Measurements from ENCODE around the gene OR2AE1. TPM values are rescaled to one million over a fixed set of nuclear protein-coding genes. Genes with fewer than 3 reads are reported as not detected.
"Not testable (repeated sequence)": the region's sequence is repeated elsewhere in the genome, so short reads cannot be mapped to it uniquely, and the experiment has no call there.

Gene OR2AE1
- total and polyA plus RNA-seq, 7 experiments from 2014 or later = 0.41 to 0.70 (median 0.52) TPM; not detected in 3

GRCh38 chr7:99868246-99868645 lies 8.6 kb downstream of the OR2AE1 start:
- intact Hi-C loops (cut with micrococcal nuclease) = no loop called here
- ChIA-PET CTCF (no interaction called here), POLR2A (no interaction called here)
- H3K27me3 ChIP-seq (ENCODE audit: control insufficient read depth in 2 of 2, insufficient read depth in 2 of 2, low read length in 2 of 2) = no peaks in the 10 kb centered on the region
- no peaks in the 10 kb centered on the region for H3K4me1 ChIP-seq (ENCODE audit: control insufficient read depth in 2 of 2, insufficient read depth in 2 of 2, low read length in 2 of 2)
- H3K4me1 Mint-ChIP-seq = peaks cover 0 to 5% (median 1%) of the 10 kb centered on the region in 7 donors
- H3K36me3 Mint-ChIP-seq = peaks cover 0 to 7% (median 1%) of the 10 kb centered on the region in 5 donors
- H3K36me3 ChIP-seq (ENCODE audit: control insufficient read depth in 2 of 3, insufficient read depth in 3 of 3, low read length in 3 of 3) = no peaks in the 10 kb centered on the region
- no peak overlapping the region for H3K27ac ChIP-seq (ENCODE audit: low read depth, low read length)
- ATAC-seq (no peak), DNase-seq (no peak)
- no peak overlapping the region for H3K4me3 ChIP-seq (ENCODE audit: low read length)
- no peak overlapping the region for H3K27ac Mint-ChIP-seq
- no peak overlapping the region for H3K4me3 Mint-ChIP-seq
- H3K9me3 Mint-ChIP-seq = peaks cover 0 to 7% (median 0%) of the 10 kb centered on the region in 11 donors
- H3K9me3 ChIP-seq (ENCODE audit: control insufficient read depth in 2 of 3, low read length in 3 of 3) = no peaks in the 10 kb centered on the region
- H3K27me3 Mint-ChIP-seq = peaks cover 5 to 28% (median 18%) of the 10 kb centered on the region in 5 donors

DNA sequence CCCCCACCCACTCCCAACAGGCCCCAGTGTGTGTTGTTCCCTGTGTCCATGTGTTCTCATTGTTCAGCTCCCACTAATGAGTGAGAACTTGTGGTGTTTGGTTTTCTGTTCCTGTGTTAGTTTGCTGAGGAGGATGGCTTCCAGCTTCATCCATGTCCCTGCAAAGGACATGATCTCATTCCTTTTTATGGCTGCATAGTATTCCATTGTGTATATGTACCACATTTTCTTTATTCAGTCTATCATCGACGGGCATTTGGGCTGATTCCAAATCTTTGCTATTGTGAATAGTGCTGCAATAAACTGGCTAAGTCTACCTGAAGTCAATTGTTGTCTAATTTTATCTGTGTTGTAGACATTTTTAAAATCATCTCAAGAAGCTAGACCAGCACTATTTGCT lies 9.4 kb downstream of the OR2AE1 start:
- DNase-seq; H3K36me3 ChIP-seq (ENCODE audit: control insufficient read depth in 2 of 3, insufficient read depth in 3 of 3, low read length in 3 of 3); POLR2A ChIA-PET; ATAC-seq; CTCF ChIA-PET; H3K4me1 ChIP-seq (ENCODE audit: control insufficient read depth in 2 of 2, insufficient read depth in 2 of 2, low read length in 2 of 2); H3K27ac Mint-ChIP-seq; H3K4me3 ChIP-seq (ENCODE audit: low read length); H3K4me3 Mint-ChIP-seq; H3K9me3 ChIP-seq (ENCODE audit: control insufficient read depth in 2 of 3, low read length in 3 of 3); H3K4me1 Mint-ChIP-seq; intact Hi-C loops (cut with micrococcal nuclease); H3K9me3 Mint-ChIP-seq; H3K27me3 ChIP-seq (ENCODE audit: control insufficient read depth in 2 of 2, insufficient read depth in 2 of 2, low read length in 2 of 2); H3K36me3 Mint-ChIP-seq; H3K27ac ChIP-seq (ENCODE audit: low read depth, low read length): not testable (repeated sequence)
- H3K27me3 Mint-ChIP-seq = peaks cover 5 to 28% (median 18%) of the 10 kb centered on the region in 5 donors

- no peak for ATAC-seq
- no peak overlapping the region for H3K4me3 Mint-ChIP-seq
- DNase-seq = no peak
- peaks cover 5 to 28% (median 18%) of the 10 kb centered on the region in 5 donors for H3K27me3 Mint-ChIP-seq
- no peaks in the 10 kb centered on the region for H3K27me3 ChIP-seq (ENCODE audit: control insufficient read depth in 2 of 2, insufficient read depth in 2 of 2, low read length in 2 of 2)
- H3K4me3 ChIP-seq (ENCODE audit: low read length) = no peak overlapping the region
- H3K36me3 Mint-ChIP-seq = peaks cover 0 to 3% (median 0%) of the 10 kb centered on the region in 5 donors
- H3K36me3 ChIP-seq (ENCODE audit: control insufficient read depth in 2 of 3, insufficient read depth in 3 of 3, low read length in 3 of 3) = no peaks in the 10 kb centered on the region
- no peak overlapping the region for H3K27ac ChIP-seq (ENCODE audit: low read depth, low read length)
- H3K9me3 Mint-ChIP-seq = peaks cover 0 to 7% (median 0%) of the 10 kb centered on the region in 11 donors
- no peaks in the 10 kb centered on the region for H3K4me1 ChIP-seq (ENCODE audit: control insufficient read depth in 2 of 2, insufficient read depth in 2 of 2, low read length in 2 of 2)
- H3K4me1 Mint-ChIP-seq = no peaks in the 10 kb centered on the region
- CTCF ChIA-PET = no interaction called here
- H3K9me3 ChIP-seq (ENCODE audit: control insufficient read depth in 2 of 3, low read length in 3 of 3) = no peaks in the 10 kb centered on the region
- POLR2A ChIA-PET = no interaction called here
- intact Hi-C loops (cut with micrococcal nuclease) = no loop called here
- H3K27ac Mint-ChIP-seq = no peak overlapping the region
Observed at GRCh38 chr7:99863847-99864440, 12.9 kb downstream of the OR2AE1 start.

DNA sequence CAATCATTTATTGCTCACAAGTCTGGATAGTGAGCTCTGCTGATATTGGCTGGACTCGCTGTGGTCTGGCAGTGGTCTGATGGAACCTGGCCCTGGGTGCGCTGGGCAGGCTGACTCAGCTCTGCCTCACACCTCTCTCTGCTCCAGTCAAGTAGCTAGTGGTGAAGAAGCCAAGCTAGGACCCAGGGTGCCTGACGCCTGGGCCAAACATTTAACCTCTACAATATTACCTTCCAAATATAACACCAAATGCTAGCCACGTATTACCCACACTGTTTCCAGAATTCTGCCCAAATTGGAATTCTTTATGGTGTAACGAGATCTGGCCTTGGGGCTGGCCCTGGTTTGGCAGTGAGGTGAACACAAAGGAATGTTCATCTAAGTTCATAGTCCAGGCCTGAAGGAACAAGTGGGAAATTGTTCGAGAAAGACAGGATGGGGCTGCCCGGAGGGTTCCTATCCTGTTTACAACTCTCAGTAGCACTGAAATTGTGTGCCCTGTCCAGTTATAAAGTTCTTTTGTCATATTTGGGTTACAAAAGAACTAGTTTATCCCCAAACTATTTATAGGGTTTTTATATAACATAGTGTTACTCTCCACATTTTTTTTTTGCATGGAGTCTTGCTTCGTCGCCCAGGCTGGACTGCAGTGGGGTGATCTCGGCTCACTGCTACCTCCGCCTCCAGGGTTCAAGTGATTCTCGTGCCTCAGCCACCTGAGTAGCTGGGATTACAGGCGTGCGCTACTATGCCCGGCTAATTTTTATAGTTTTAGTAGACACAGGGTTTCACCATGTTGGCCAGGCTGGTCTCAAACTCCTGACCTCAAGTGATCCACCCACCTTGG lies 16.3 kb downstream of the OR2AE1 start:
- no peaks in the 10 kb centered on the region for H3K9me3 ChIP-seq (ENCODE audit: control insufficient read depth in 2 of 3, low read length in 3 of 3)
- H3K4me1 ChIP-seq (ENCODE audit: control insufficient read depth in 2 of 2, insufficient read depth in 2 of 2, low read length in 2 of 2) = no peaks in the 10 kb centered on the region
- ATAC-seq (no peak), DNase-seq (no peak)
- Mint-ChIP-seq H3K27me3 (peaks cover 5 to 10% (median 6%) of the 10 kb centered on the region in 5 donors), H3K4me1 (no peaks in the 10 kb centered on the region), H3K9me3 (peaks cover 0 to 7% (median 0%) of the 10 kb centered on the region in 11 donors), H3K36me3 (no peaks in the 10 kb centered on the region), H3K27ac (no peak overlapping the region), H3K4me3 (no peak overlapping the region)
- no peak overlapping the region for H3K4me3 ChIP-seq (ENCODE audit: low read length)
- H3K27ac ChIP-seq (ENCODE audit: low read depth, low read length) = no peak overlapping the region
- CTCF ChIA-PET = no interaction called here
- POLR2A ChIA-PET = no interaction called here
- H3K27me3 ChIP-seq (ENCODE audit: control insufficient read depth in 2 of 2, insufficient read depth in 2 of 2, low read length in 2 of 2) = no peaks in the 10 kb centered on the region
- intact Hi-C loops (cut with micrococcal nuclease) = no loop called here
- H3K36me3 ChIP-seq (ENCODE audit: control insufficient read depth in 2 of 3, insufficient read depth in 3 of 3, low read length in 3 of 3) = no peaks in the 10 kb centered on the region

DNA sequence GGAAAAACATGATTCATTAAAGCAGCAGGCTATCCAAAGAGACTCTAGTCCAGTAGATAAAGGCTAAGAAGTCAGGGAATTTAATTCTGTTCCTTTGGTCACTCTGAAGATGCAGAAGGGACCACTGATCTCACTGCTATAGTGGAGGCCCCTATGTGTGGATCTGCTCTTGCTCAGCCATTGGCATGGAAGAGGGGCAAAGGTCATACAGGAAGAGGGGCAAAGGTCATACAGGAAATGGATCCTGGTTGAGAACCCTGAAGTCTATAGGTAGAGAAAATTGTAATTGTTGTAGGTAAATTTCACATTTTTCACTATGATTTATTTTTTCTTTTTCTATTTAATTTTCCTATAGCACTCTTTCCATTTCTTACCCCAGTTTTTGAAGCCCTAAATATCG lies 21.6 kb downstream of the OR2AE1 start:
- no peaks in the 10 kb centered on the region for H3K9me3 Mint-ChIP-seq
- no peaks in the 10 kb centered on the region for H3K36me3 Mint-ChIP-seq
- no peak overlapping the region for H3K4me3 Mint-ChIP-seq
- no peak overlapping the region for H3K27ac ChIP-seq (ENCODE audit: low read depth, low read length)
- intact Hi-C loops (cut with micrococcal nuclease) = no loop called here
- H3K9me3 ChIP-seq (ENCODE audit: control insufficient read depth in 2 of 3, low read length in 3 of 3) = no peaks in the 10 kb centered on the region
- no peak overlapping the region for H3K4me3 ChIP-seq (ENCODE audit: low read length)
- ATAC-seq (no peak), DNase-seq (no peak)
- H3K36me3 ChIP-seq (ENCODE audit: control insufficient read depth in 2 of 3, insufficient read depth in 3 of 3, low read length in 3 of 3) = no peaks in the 10 kb centered on the region
- POLR2A ChIA-PET = no interaction called here
- peaks cover 0 to 21% (median 5%) of the 10 kb centered on the region in 5 donors for H3K27me3 Mint-ChIP-seq
- no peaks in the 10 kb centered on the region for H3K27me3 ChIP-seq (ENCODE audit: control insufficient read depth in 2 of 2, insufficient read depth in 2 of 2, low read length in 2 of 2)
- no peaks in the 10 kb centered on the region for H3K4me1 Mint-ChIP-seq
- H3K4me1 ChIP-seq (ENCODE audit: control insufficient read depth in 2 of 2, insufficient read depth in 2 of 2, low read length in 2 of 2) = no peaks in the 10 kb centered on the region
- CTCF ChIA-PET = no interaction called here
- no peak overlapping the region for H3K27ac Mint-ChIP-seq

DNA sequence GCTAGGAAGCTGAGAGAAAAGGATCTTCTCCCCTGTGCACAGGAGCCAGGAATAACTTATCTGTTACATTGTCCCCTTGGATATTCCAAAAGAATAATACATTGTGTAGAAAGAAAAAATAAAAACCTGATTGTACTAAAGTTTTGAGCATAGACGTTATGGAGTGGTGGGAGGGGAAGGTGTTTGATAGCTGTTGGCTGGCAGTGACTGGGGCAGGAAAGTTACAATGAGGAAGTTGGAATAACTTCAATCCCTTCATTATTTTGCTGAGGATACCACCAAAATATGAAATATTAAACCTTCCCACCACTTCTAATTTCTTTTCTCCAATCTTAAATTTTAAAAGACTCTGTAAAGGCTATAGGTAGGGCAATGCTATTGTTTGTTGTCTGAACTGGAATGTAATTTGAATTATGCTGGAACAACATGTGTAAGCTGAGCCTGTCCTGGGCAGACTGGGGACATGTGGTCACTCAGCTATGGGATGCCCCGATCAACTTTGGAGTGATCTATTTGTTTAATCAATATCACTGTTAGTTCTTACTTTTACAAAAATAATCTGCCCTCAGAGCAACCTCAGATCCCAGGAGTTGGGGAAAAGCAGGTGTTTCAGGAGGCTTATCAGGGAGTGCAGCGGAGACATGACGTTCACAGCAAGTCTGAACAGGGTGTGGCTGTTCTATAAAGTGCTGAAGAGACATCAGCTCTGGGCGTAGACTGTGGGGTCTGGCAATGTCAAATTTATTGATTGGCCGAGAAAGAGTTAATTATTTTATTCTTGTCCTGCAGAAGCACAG lies 28.2 kb downstream of the OR2AE1 start:
- Histone ChIP-seq H3K4me3 (ENCODE audit: low read length) (no peak overlapping the region), H3K9me3 (ENCODE audit: control insufficient read depth in 2 of 3, low read length in 3 of 3) (no peaks in the 10 kb centered on the region), H3K27me3 (ENCODE audit: control insufficient read depth in 2 of 2, insufficient read depth in 2 of 2, low read length in 2 of 2) (no peaks in the 10 kb centered on the region), H3K36me3 (ENCODE audit: control insufficient read depth in 2 of 3, insufficient read depth in 3 of 3, low read length in 3 of 3) (no peaks in the 10 kb centered on the region), H3K4me1 (ENCODE audit: control insufficient read depth in 2 of 2, insufficient read depth in 2 of 2, low read length in 2 of 2) (no peaks in the 10 kb centered on the region), H3K27ac (ENCODE audit: low read depth, low read length) (no peak overlapping the region)
- DNase-seq (no peak), ATAC-seq (no peak)
- H3K4me3 Mint-ChIP-seq = no peak overlapping the region
- no peaks in the 10 kb centered on the region for H3K36me3 Mint-ChIP-seq
- no peak overlapping the region for H3K27ac Mint-ChIP-seq
- H3K4me1 Mint-ChIP-seq = no peaks in the 10 kb centered on the region
- H3K9me3 Mint-ChIP-seq = no peaks in the 10 kb centered on the region
- ChIA-PET CTCF (no interaction called here), POLR2A (no interaction called here)
- intact Hi-C loops (cut with micrococcal nuclease) = no loop called here
- H3K27me3 Mint-ChIP-seq = peaks cover 0 to 22% (median 3%) of the 10 kb centered on the region in 5 donors
